ENCODE results near the gene ASRGL1. TPM values are rescaled to one million over a fixed set of nuclear protein-coding genes. Genes with fewer than 3 reads are reported as not detected.

The ASRGL1 gene
- total RNA-seq, 4 donors from 2014 or later, result 2.1 to 11.6 (median 6.7) TPM

DNA sequence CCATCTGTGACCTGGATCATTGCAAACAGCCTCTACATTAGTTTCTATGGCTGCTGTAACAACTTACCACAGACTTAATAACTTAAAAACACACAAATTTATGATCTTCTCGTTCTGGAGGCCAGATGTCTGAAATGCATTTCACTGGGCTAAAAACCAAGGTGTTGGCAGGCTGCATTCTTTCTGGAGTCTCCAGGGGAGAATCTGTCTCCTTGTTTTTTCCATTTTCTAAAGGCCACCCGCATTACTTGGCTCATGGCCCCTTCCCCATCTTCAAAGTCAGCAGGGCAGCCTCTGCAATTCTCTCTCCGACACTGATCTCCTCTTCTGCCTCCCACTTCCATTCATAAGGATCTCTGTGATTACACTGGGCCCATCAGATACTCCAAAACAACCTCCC lies 93.2 kb downstream of the ASRGL1 start:
- H3K27ac ChIP-seq (replicated peaks in 1 of 4), result peak overlapping the region in 3 of 4 donors; percentile 77 to 88 (median 83)
- no peak overlapping the region for H3K4me3 ChIP-seq
- WGBS, result 46% methylated on average over 3 of the region's 3 CpGs
- TF ChIP-seq, protein P1, sequence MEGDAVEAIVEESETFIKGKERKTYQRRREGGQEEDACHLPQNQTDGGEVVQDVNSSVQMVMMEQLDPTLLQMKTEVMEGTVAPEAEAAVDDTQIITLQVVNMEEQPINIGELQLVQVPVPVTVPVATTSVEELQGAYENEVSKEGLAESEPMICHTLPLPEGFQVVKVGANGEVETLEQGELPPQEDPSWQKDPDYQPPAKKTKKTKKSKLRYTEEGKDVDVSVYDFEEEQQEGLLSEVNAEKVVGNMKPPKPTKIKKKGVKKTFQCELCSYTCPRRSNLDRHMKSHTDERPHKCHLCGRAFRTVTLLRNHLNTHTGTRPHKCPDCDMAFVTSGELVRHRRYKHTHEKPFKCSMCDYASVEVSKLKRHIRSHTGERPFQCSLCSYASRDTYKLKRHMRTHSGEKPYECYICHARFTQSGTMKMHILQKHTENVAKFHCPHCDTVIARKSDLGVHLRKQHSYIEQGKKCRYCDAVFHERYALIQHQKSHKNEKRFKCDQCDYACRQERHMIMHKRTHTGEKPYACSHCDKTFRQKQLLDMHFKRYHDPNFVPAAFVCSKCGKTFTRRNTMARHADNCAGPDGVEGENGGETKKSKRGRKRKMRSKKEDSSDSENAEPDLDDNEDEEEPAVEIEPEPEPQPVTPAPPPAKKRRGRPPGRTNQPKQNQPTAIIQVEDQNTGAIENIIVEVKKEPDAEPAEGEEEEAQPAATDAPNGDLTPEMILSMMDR (IDR thresholded peaks at IDR 0.05), result no peak
- no peak for TF ChIP-seq POLR2AphosphoS5 (IDR thresholded peaks at IDR 0.05)
- no peak for TF ChIP-seq POLR2A (IDR thresholded peaks at IDR 0.05; ENCODE audit: low read depth)
- no peak for TF ChIP-seq EP300 (IDR thresholded peaks at IDR 0.05)
- no peaks in the 10 kb centered on the region for H3K27me3 ChIP-seq
- DNase-seq (ENCODE audit: extremely low spot score), result no peak
- intact Hi-C loops (cut with DNase I), result no loop called here
- H3K9me3 ChIP-seq, result no peaks in the 10 kb centered on the region
- H3K4me1 ChIP-seq, result peaks cover 32 to 88% (median 63%) of the 10 kb centered on the region in 4 donors
- no peaks in the 10 kb centered on the region for H3K36me3 ChIP-seq

DNA sequence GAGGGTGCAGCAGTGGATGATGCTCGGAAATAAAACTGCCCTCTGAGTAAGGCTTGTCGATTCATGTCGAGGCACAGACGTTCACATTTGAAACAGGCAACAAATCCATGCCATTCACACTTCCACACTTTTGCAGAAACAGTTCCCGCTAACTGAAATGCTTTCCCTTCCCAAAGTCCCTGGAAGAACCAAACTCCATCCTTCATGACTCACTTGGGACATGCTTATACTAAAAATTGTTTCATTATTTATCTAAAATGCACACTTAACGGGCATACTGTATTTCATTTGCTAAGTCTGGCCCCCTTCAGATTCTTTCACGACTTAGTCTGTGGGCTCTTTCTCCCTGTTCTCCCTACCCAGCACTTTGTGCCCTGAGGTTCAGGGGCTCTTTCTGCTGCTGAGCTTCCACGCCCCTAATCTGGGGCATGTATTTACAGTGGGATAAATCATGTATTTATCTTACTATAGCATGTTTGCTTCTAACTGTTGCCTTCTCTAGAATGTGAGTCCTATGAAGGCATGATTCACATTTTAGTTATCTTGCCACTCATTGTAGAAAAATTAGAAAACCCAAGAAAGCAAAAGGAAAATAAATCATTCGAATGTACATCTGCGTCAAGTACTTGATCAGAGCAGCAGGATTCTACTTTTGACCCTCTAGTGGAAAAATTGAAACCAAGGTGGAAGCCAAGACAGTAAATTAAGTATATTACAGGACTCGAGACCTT lies 94.1 kb downstream of the ASRGL1 start:
- WGBS, result 52% methylated on average over 11 of the region's 11 CpGs
- H3K4me1 ChIP-seq, result peaks cover 36 to 90% (median 70%) of the 10 kb centered on the region in 4 donors
- intact Hi-C loops (cut with DNase I), result no loop called here

DNA sequence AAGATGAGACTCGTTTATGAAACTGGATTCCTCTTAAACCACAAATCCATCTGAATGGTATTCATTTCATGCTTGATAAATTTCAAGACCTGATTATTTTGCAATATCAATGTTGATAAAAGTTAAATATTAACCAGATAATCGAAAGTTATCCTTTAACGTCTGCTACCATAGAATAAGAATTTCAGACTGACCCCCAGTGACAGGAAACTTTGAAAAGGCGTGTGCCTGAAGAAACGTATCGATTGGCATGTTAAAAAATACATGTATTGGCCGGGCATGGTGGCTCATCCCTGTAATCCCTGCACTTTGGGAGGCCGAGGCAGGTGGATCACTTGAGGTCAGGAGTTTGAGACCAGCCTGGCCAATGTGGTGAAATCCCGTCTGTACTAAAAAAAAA lies 95.4 kb downstream of the ASRGL1 start:
- intact Hi-C loops (cut with DNase I), result no loop called here
- Histone ChIP-seq H3K4me1 (peaks cover 36 to 78% (median 66%) of the 10 kb centered on the region in 4 donors), H3K9me3 (no peaks in the 10 kb centered on the region), H3K27ac (replicated peaks in 1 of 4) (peak overlapping the region; percentile 77 to 88 (median 86)), H3K36me3 (no peaks in the 10 kb centered on the region), H3K4me3 (no peak overlapping the region), H3K27me3 (no peaks in the 10 kb centered on the region)
- 63% methylated on average over 9 of the region's 9 CpGs for WGBS
- no peak for DNase-seq (ENCODE audit: extremely low spot score)
- no peak for TF ChIP-seq EP300 (IDR thresholded peaks at IDR 0.05)
- TF ChIP-seq POLR2AphosphoS5 (IDR thresholded peaks at IDR 0.05), result no peak
- no peak for TF ChIP-seq POLR2A (IDR thresholded peaks at IDR 0.05; ENCODE audit: low read depth)
- TF ChIP-seq, protein P1 (IDR thresholded peaks at IDR 0.05), result no peak

More for the DNA sequence above, 94.1 kb downstream of the ASRGL1 start:
- Histone ChIP-seq H3K36me3 (no peaks in the 10 kb centered on the region), H3K27me3 (no peaks in the 10 kb centered on the region), H3K9me3 (no peaks in the 10 kb centered on the region), H3K27ac (replicated peaks in 1 of 4) (peak overlapping the region; percentile 77 to 88 (median 86)), H3K4me3 (no peak overlapping the region)
- no peak for DNase-seq (ENCODE audit: extremely low spot score)
- TF ChIP-seq EP300 (IDR thresholded peaks at IDR 0.05) (no peak), POLR2A (IDR thresholded peaks at IDR 0.05; ENCODE audit: low read depth) (no peak), POLR2AphosphoS5 (IDR thresholded peaks at IDR 0.05) (no peak)
- TF ChIP-seq, protein P1 (IDR thresholded peaks at IDR 0.05), result no peak

DNA sequence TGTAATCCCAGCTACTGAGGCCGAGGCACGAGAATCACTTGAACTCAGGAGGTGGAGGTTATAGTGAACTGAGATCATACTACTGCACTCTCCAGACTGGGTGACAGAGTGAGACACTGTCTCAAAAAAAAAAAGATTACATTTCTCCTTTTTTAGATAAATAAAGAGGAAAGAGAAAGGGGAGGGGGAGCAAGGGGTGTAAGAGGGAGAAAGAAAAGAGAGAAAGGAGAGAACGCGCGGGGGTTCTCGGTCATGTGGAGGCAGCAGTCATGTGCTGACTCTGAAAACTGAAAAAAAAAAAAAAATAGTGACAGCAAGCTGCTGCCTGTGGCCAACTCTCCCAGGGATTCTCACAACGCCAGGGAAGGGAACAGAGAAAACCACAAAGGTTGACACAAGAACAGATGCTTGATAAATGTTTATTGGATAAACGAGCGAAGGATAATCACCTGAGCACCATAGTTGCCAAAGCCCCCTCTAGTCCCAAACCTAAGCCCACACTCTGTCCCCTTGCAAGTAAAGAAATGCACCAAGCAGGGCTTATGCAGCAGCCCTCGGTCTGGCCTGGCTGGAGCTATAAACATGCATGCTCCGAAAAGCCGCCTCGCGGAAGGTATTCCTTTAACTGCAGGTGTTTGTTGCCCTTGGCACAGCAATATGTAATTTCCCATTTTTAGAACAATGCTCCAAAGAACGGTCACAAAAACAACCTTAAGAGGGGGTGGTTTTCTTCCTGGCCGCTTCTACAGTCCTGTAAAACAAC lies 96.1 kb downstream of the ASRGL1 start:
- TF ChIP-seq, protein P1 (IDR thresholded peaks at IDR 0.05), result peak in 1 of 3 experiments; percentile 18
- TF ChIP-seq POLR2AphosphoS5 (IDR thresholded peaks at IDR 0.05) (peak in 1 of 2 donors; percentile 3), EP300 (IDR thresholded peaks at IDR 0.05) (no peak), POLR2A (IDR thresholded peaks at IDR 0.05; ENCODE audit: low read depth) (no peak)
- Histone ChIP-seq H3K4me1 (peaks cover 36 to 72% (median 64%) of the 10 kb centered on the region in 4 donors), H3K27me3 (no peaks in the 10 kb centered on the region), H3K36me3 (no peaks in the 10 kb centered on the region), H3K9me3 (no peaks in the 10 kb centered on the region), H3K27ac (replicated peaks in 1 of 4) (peak overlapping the region; percentile 77 to 88 (median 86)), H3K4me3 (peak overlapping the region; percentile 12 to 27 (median 25))
- 20% methylated on average over 16 of the region's 16 CpGs for WGBS
- intact Hi-C loops (cut with DNase I), result no loop called here
- no peak for DNase-seq (ENCODE audit: extremely low spot score)

All from esophagus muscularis mucosa (tissue), 4 donors.